Osteoblast (primary cell): ENCODE measurements around the gene AUTS2. TPM values are rescaled to one million over a fixed set of nuclear protein-coding genes. Genes with fewer than 3 reads are reported as not detected.

ENCODE experiments used
- DNase-seq: peaks from one replicate; pipeline ENCODE4 v3.0.0; 2011; ENCODE audit warnings: low spot score, mixed read lengths; ENCODE audit not compliant: insufficient read length; ENCODE audit errors: missing footprints
- H2AFZ ChIP-seq: 2 replicates; pipeline ENCODE4 v1.6.0; 2011; ENCODE audit warnings: mild to moderate bottlenecking, low read length
- H3K27ac ChIP-seq: 2 replicates; pipeline ENCODE4 v1.5.1; 2011; ENCODE audit warnings: mild to moderate bottlenecking, low read depth, low read length, moderate library complexity
- H3K27me3 ChIP-seq: 2 replicates; pipeline ENCODE4 v1.6.0; 2012; ENCODE audit warnings: mild to moderate bottlenecking, control low read depth, inconsistent platforms, low read length, moderate library complexity; ENCODE audit not compliant: insufficient read depth
- H3K36me3 ChIP-seq: 2 replicates; pipeline ENCODE4 v1.5.1; 2011; ENCODE audit warnings: mild to moderate bottlenecking, low read length, control low read depth, moderate library complexity; ENCODE audit not compliant: insufficient read depth
- H3K4me1 ChIP-seq: 2 replicates; pipeline ENCODE4 v1.5.1; 2011; ENCODE audit warnings: mild to moderate bottlenecking, low read length, control low read depth, moderate library complexity; ENCODE audit not compliant: insufficient read depth
- H3K4me2 ChIP-seq: 2 replicates; pipeline ENCODE4 v1.6.0; 2011; ENCODE audit warnings: mild to moderate bottlenecking, low read length; ENCODE audit not compliant: insufficient read depth
- H3K4me3 ChIP-seq: fragments of 200-600 bp; sonication (generic); 3 replicates; pipeline ENCODE4 v1.5.1; 2012; ENCODE audit warnings: mild to moderate bottlenecking, low read length, inconsistent platforms; ENCODE audit not compliant: insufficient read depth
- H3K79me2 ChIP-seq: 2 replicates; pipeline ENCODE4 v1.6.0; 2012; ENCODE audit warnings: mild to moderate bottlenecking, low read length, control low read depth, inconsistent platforms; ENCODE audit not compliant: insufficient read depth
- H3K9me3 ChIP-seq: 2 replicates; pipeline ENCODE4 v1.5.1; 2011; ENCODE audit warnings: low read depth, low read length, control low read depth
- H4K20me1 ChIP-seq: 2 replicates; pipeline ENCODE4 v1.6.0; 2012; ENCODE audit warnings: mild to moderate bottlenecking, low read length, control low read depth; ENCODE audit not compliant: insufficient read depth
- total RNA-seq: library from RNA; depleted of rRNA; stranded (reverse); fragments of >200 nt; gene quantifications from 2 replicates; pipeline ENCODE4 v1.2.3, GENCODE V29; 2012
- TF ChIP-seq, protein P1 (sequence below): IDR thresholded peaks from 2 replicates; pipeline ENCODE4 v1.5.1; 2011; ENCODE audit warnings: mild to moderate bottlenecking, low read depth, low read length, moderate library complexity; ENCODE audit errors: extremely low read depth

AUTS2 gene
- total RNA-seq, 1 donor, result 15.2 TPM

DNA sequence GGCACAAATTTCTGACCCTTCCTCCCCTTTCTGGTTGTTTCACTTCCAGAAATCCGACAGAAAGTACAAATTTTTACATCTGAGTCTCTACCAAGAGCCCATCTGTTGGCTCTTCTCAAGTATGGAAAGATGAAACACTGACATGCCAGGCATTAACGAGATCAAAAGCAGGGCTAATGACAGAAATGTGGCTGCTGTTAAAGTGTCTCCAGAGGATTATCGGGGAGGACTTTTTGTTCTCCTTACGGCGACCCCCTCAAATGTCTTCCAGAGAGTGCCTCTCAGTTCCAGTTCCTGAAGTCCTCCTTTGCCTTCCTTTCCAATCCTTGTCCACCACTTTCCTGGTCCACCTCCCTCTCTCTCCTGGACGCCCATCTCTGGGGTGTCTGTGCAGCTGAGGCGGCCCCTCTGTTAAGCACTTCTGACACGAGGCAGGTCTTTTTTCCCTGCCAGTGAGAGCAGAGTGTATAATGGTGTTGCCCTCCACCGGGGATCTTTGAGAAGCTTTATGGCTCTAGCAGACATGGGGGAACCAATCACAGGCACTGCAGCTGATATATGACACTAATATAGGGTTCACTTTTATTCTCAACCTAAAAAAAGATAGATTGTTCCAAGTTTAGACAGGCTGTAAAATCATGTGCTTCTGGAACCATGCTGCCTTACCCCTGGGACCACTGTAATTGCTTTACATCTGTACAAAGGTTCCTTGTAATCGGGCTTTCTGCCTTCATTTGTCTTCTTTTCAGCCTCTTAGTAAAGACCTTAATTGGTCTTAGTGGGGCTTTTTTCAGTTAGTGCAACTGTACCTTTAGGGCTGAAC, 757.1 kb downstream of the AUTS2 start:
- no peaks in the 10 kb centered on the region for H3K36me3 ChIP-seq
- no peaks in the 10 kb centered on the region for H3K4me1 ChIP-seq
- TF ChIP-seq, protein P1, sequence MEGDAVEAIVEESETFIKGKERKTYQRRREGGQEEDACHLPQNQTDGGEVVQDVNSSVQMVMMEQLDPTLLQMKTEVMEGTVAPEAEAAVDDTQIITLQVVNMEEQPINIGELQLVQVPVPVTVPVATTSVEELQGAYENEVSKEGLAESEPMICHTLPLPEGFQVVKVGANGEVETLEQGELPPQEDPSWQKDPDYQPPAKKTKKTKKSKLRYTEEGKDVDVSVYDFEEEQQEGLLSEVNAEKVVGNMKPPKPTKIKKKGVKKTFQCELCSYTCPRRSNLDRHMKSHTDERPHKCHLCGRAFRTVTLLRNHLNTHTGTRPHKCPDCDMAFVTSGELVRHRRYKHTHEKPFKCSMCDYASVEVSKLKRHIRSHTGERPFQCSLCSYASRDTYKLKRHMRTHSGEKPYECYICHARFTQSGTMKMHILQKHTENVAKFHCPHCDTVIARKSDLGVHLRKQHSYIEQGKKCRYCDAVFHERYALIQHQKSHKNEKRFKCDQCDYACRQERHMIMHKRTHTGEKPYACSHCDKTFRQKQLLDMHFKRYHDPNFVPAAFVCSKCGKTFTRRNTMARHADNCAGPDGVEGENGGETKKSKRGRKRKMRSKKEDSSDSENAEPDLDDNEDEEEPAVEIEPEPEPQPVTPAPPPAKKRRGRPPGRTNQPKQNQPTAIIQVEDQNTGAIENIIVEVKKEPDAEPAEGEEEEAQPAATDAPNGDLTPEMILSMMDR, result no peak
- H3K4me2 ChIP-seq, result no peak overlapping the region
- no peaks in the 10 kb centered on the region for H4K20me1 ChIP-seq
- H3K79me2 ChIP-seq, result no peaks in the 10 kb centered on the region
- no peak for DNase-seq
- no peak overlapping the region for H3K27ac ChIP-seq
- H3K27me3 ChIP-seq, result no peaks in the 10 kb centered on the region
- no peak overlapping the region for H3K4me3 ChIP-seq
- H3K9me3 ChIP-seq, result no peaks in the 10 kb centered on the region
- no peak overlapping the region for H2AFZ ChIP-seq

DNA sequence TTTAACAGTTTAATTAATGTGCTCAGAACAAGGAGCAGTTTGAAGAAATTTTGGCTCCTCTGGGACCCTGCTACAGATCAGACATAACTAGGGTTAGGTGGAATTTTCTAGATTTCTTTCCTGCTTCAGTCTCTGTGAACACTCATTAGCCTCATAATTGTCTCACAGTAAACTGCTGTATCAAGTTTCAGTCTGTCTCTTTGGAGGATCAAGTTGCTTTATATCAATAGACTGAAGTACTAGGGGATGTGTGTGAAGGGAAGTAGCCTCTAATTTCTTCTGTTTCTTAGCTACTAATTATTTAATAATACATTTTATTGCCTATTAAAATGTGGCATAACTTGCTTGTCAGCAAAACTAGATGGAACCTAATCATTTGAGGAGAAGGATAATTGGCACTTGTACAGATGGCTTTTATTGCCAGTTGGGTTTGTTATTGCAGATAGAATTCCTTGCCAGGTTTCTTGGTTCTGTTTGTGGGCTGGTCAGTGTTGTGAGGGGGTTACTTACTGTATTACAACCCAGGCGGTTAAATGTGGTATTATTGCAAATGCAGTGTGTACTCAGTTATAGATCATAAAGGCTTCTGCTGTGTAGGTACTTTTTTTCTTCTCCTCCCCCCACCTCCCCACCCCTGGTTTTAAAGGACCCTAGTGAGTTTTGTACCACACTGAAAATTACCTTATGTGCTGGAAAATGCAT, 758.0 kb downstream of the AUTS2 start:
- Histone ChIP-seq H3K36me3 (no peaks in the 10 kb centered on the region), H4K20me1 (no peaks in the 10 kb centered on the region), H2AFZ (no peak overlapping the region), H3K27ac (no peak overlapping the region), H3K27me3 (no peaks in the 10 kb centered on the region), H3K4me2 (no peak overlapping the region), H3K9me3 (no peaks in the 10 kb centered on the region), H3K4me1 (no peaks in the 10 kb centered on the region), H3K4me3 (no peak overlapping the region), H3K79me2 (no peaks in the 10 kb centered on the region)
- TF ChIP-seq, protein P1, result no peak
- DNase-seq, result no peak

DNA sequence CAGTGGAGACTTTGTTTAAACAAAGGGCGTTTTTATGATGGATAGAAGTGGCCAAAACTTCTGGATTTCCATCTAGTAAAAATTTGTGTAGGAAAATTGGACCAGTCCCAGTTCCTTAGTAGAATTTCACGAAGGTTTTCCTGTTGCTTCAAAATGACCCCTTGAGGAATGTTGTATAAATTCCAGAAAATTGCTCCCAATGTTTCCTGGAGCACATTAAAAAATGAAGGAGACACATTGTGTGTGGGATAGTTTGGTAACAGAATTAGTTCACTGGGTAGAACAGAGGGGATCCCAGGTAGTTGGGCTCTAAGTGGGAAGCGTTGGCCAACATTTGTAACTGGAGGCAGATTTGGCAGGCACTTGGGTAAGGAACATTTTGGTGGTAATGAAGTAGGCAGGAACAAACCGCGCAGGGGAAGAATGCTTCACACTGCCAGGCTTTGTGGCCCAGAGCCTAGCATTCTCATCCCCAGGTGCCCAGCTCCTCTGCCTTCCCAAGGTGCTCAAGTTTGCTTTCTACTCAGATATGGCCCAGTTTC, 758.6 kb downstream of the AUTS2 start:
- Histone ChIP-seq H3K4me2 (no peak overlapping the region), H3K27ac (no peak overlapping the region), H3K79me2 (no peaks in the 10 kb centered on the region), H3K36me3 (no peaks in the 10 kb centered on the region), H3K27me3 (no peaks in the 10 kb centered on the region), H4K20me1 (no peaks in the 10 kb centered on the region), H3K4me1 (no peaks in the 10 kb centered on the region), H3K9me3 (no peaks in the 10 kb centered on the region), H2AFZ (no peak overlapping the region), H3K4me3 (no peak overlapping the region)
- DNase-seq, result no peak
- TF ChIP-seq, protein P1, result no peak

DNA sequence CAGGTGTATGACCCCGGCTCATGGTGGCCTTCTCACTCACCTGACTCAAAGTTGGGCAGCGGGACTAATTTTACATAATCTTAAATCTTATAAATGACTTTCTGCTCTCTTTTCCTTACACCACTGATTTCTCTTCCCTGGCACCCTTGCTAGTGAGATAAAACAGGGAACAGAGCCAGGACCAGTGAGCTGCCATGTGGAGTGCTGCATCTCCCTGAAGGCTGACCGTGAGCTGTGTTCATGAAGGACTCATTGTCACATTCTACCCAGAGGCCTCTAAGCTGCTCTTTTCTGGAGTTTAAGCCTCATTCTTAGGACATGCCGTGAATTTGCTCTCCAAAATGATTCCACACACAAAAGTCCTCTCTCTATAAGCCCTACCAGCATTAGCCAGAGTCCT, 762.3 kb downstream of the AUTS2 start:
- Histone ChIP-seq H3K4me1 (no peaks in the 10 kb centered on the region), H3K79me2 (no peaks in the 10 kb centered on the region), H3K4me3 (no peak overlapping the region), H3K9me3 (no peaks in the 10 kb centered on the region), H3K27me3 (no peaks in the 10 kb centered on the region), H3K36me3 (no peaks in the 10 kb centered on the region), H3K27ac (no peak overlapping the region), H2AFZ (no peak overlapping the region), H3K4me2 (no peak overlapping the region), H4K20me1 (no peaks in the 10 kb centered on the region)
- no peak for DNase-seq
- TF ChIP-seq, protein P1, result no peak
